ENCODE measurements around the gene REC8. TPM values are rescaled to one million over a fixed set of nuclear protein-coding genes. Genes with fewer than 3 reads are reported as not detected.

The REC8 gene
- total and polyA plus RNA-seq, 2 of the 13 experiments (the other 11 are each of a cell fraction or from before 2014, with no cell fraction given), result 3.4 to 14.7 TPM

GRCh38 chr14:24141097-24141880 lies 30.6 kb upstream of the REC8 start, which contains the start of gene EMC9 (continued):
- peak; percentile 92 for TF ChIP-seq ZBTB25 (CRISPR knock-in tag; IDR thresholded peaks at IDR 0.05)
- peak; percentile 95 for TF ChIP-seq ZNF317 (CRISPR knock-in tag; IDR thresholded peaks at IDR 0.05)
- TF ChIP-seq ZNF432 (CRISPR knock-in tag; IDR thresholded peaks at IDR 0.05; ENCODE audit: borderline replicate concordance), result no peak
- no peak; the same call in none of the 2 replicates for TF ChIP-seq ZC3H4 (CRISPR knock-in tag; IDR thresholded peaks at IDR 0.05; ENCODE audit: borderline replicate concordance)
- TF ChIP-seq HMG20B (CRISPR knock-in tag; conservative IDR thresholded peaks at IDR 0.05), result peak; percentile 81
- peak; percentile 97; the same call in 1 of the 2 replicates for TF ChIP-seq E2F2 (CRISPR knock-in tag; IDR thresholded peaks at IDR 0.05; ENCODE audit: borderline replicate concordance)
- peak; percentile 79; the same call in 1 of the 2 replicates for TF ChIP-seq DPF2 (CRISPR knock-in tag; IDR thresholded peaks at IDR 0.05; ENCODE audit: borderline replicate concordance, low read depth)
- TF ChIP-seq TP53 (CRISPR knock-in tag; conservative IDR thresholded peaks at IDR 0.05), result peak; percentile 15; the same call in 1 of the 2 replicates
- peak; percentile 96 for TF ChIP-seq BRD4 (CRISPR knock-in tag; IDR thresholded peaks at IDR 0.05)
- peak; percentile 74 for TF ChIP-seq ZNF451 (CRISPR knock-in tag; IDR thresholded peaks at IDR 0.05)
- no peak for TF ChIP-seq ZNF746 (CRISPR knock-in tag; IDR thresholded peaks at IDR 0.05)
- TF ChIP-seq TRIM24 (CRISPR knock-in tag; IDR thresholded peaks at IDR 0.05), result no peak
- no peak for TF ChIP-seq ZNF329 (CRISPR knock-in tag; IDR thresholded peaks at IDR 0.05; ENCODE audit: low read depth)
- no peak for TF ChIP-seq GFI1 (CRISPR knock-in tag; IDR thresholded peaks at IDR 0.05; ENCODE audit: borderline replicate concordance)
- no peak for TF ChIP-seq ZMAT5 (CRISPR knock-in tag; IDR thresholded peaks at IDR 0.05; ENCODE audit: borderline replicate concordance, low read depth)
- 0 out of 2 replicates have a peak, but pooled peaks have one; percentile 64 for TF ChIP-seq FUBP1 (CRISPR knock-in tag; IDR thresholded peaks at IDR 0.05; ENCODE audit: borderline replicate concordance)
- TF ChIP-seq ARHGAP35 (CRISPR knock-in tag; IDR thresholded peaks at IDR 0.05; ENCODE audit: borderline replicate concordance), result no peak; the same call in 1 of the 2 replicates
- peak; percentile 35; the same call in 1 of the 2 replicates for TF ChIP-seq RARA (CRISPR knock-in tag; IDR thresholded peaks at IDR 0.05)
- TF ChIP-seq ZFP37 (CRISPR knock-in tag; IDR thresholded peaks at IDR 0.05; ENCODE audit: borderline replicate concordance), result peak; percentile 64; the same call in 1 of the 2 replicates
- peak; percentile 54; the same call in 1 of the 2 replicates for TF ChIP-seq ZBTB21 (CRISPR knock-in tag; IDR thresholded peaks at IDR 0.05)
- no peak for TF ChIP-seq CSRNP2 (CRISPR knock-in tag; conservative IDR thresholded peaks at IDR 0.05; ENCODE audit: low read depth)
- TF ChIP-seq ZSCAN12 (CRISPR knock-in tag; IDR thresholded peaks at IDR 0.05), result peak; percentile 68
- peak; percentile 99 for TF ChIP-seq ZNF550 (CRISPR knock-in tag; IDR thresholded peaks at IDR 0.05; ENCODE audit: borderline replicate concordance)

All from HepG2 (cell line).